Stimulated activated CD4-positive, alpha-beta T cell treated with anti-CD3 and anti-CD28 coated beads, TNF-alpha, amount 100 ng/mL, for 4 hours (primary cell): Measurements from ENCODE around the gene HCAR1.
"Not testable (repeated sequence)": the region's sequence is repeated elsewhere in the genome, so short reads cannot be mapped to it uniquely, and the experiment has no call there.

Source experiments
- DNase-seq, 3 experiments: peaks; one replicate each; pipeline ENCODE4 v3.0.0-alpha.2; 2020; ENCODE audit warnings: low read depth in 3 of 3

The HCAR1 gene

GRCh38 chr12:122730215-122731014 is at the start of gene HCAR1:
Gene HCAR1, minus strand, starts transcription at chr12:122730844. Its CDS starts 505 bp downstream, at chr12:122730339.
- DNase-seq = peak in 2 of 3 experiments; percentile 22 to 33

GRCh38 chr12:122757568-122757967 is 26.9 kb upstream of the HCAR1 start:
- no peak for DNase-seq

GRCh38 chr12:122754790-122755189 is 24.1 kb upstream of the HCAR1 start:
- no peak for DNase-seq

- DNase-seq = no peak
Observed at GRCh38 chr12:122753319-122753650, 22.6 kb upstream of the HCAR1 start.

- DNase-seq = peak; percentile 99 to 100 (median 99)
Observed at GRCh38 chr12:122752464-122753318, 22.0 kb upstream of the HCAR1 start, which contains the start of gene DENR. Gene DENR, plus strand, starts transcription at chr12:122752824. Its CDS starts 878 bp downstream, at chr12:122753702.

- DNase-seq = not testable (repeated sequence)
Observed at GRCh38 chr12:122750781-122751515, 20.3 kb upstream of the HCAR1 start.

GRCh38 chr12:122749569-122750332 is 19.1 kb upstream of the HCAR1 start:
- DNase-seq = no peak

- no peak for DNase-seq
Observed at GRCh38 chr12:122747224-122748135, 16.8 kb upstream of the HCAR1 start.

GRCh38 chr12:122743895-122744525 is 13.4 kb upstream of the HCAR1 start:
- DNase-seq = no peak

- no peak for DNase-seq
Observed at GRCh38 chr12:122740351-122740750, 9.7 kb upstream of the HCAR1 start.

GRCh38 chr12:122738571-122738970 is 7.9 kb upstream of the HCAR1 start:
- no peak for DNase-seq

GRCh38 chr12:122732611-122733010 is 2.0 kb upstream of the HCAR1 start:
- no peak for DNase-seq

GRCh38 chr12:122732170-122732569 is 1.5 kb upstream of the HCAR1 start:
- no peak for DNase-seq

GRCh38 chr12:122729583-122730214 is 945 bp downstream of the HCAR1 start:
- DNase-seq = no peak

GRCh38 chr12:122726080-122726558 is 4.5 kb downstream of the HCAR1 start:
- peak in 1 of 3 experiments; percentile 12 for DNase-seq

GRCh38 chr12:122725452-122726079 is 5.1 kb downstream of the HCAR1 start:
- no peak for DNase-seq

GRCh38 chr12:122724641-122725243 is 5.9 kb downstream of the HCAR1 start:
- no peak for DNase-seq

- DNase-seq = no peak
Observed at GRCh38 chr12:122722387-122722786, 8.3 kb downstream of the HCAR1 start.
